SK-N-SH (cell line): ENCODE results near the gene TMEFF1.

Source experiments
- CTCF ChIP-seq: fragments of 200-600 bp; sonication (generic); IDR thresholded peaks from 2 replicates; pipeline ENCODE4 v1.6.1; 2017; ENCODE audit warnings: antibody characterized with exemption, mild to moderate bottlenecking, moderate library complexity
- ELF1 ChIP-seq: IDR thresholded peaks from 2 replicates; pipeline ENCODE4 v1.4.0; 2012
- FOXJ3 ChIP-seq: sonication (generic); formaldehyde crosslinking; IDR thresholded peaks from 2 replicates; pipeline ENCODE4 v1.5.1; 2020; ENCODE audit warnings: mild to moderate bottlenecking, missing genetic modification reagents
- FOXM1 ChIP-seq: IDR thresholded peaks from 2 replicates; pipeline ENCODE4 v1.4.0; 2012; ENCODE audit warnings: low read depth, mild to moderate bottlenecking
- MAX ChIP-seq: IDR thresholded peaks from 2 replicates; pipeline ENCODE4 v1.4.0; 2012; ENCODE audit warnings: low read depth
- POLR2AphosphoS5 ChIP-seq: IDR thresholded peaks from 2 replicates; pipeline ENCODE4 v1.6.1; 2012; ENCODE audit warnings: low read depth, low read length
- RFX5 ChIP-seq: IDR thresholded peaks from 2 replicates; pipeline ENCODE4 v1.6.1; 2012; ENCODE audit warnings: mild to moderate bottlenecking, improper control_type of control experiment, low read length
- TEAD4 ChIP-seq: IDR thresholded peaks from 2 replicates; pipeline ENCODE4 v1.4.0; 2012; ENCODE audit warnings: mild to moderate bottlenecking, borderline replicate concordance; ENCODE audit not compliant: insufficient read depth
- USF1 ChIP-seq: IDR thresholded peaks from 2 replicates; pipeline ENCODE4 v1.4.0; 2012; ENCODE audit warnings: low read depth, borderline replicate concordance
- ZBTB33 ChIP-seq: IDR thresholded peaks from 2 replicates; pipeline ENCODE4 v1.4.0; 2012; ENCODE audit warnings: low read depth, borderline replicate concordance

GRCh38 chr9:100577776-100578448 is 105.0 kb downstream of the TMEFF1 start, which contains the start of gene CAVIN4:
- no peak for TF ChIP-seq CTCF
- no peak for TF ChIP-seq MAX
- TF ChIP-seq USF1, result no peak
- TF ChIP-seq FOXM1, result no peak
- TF ChIP-seq RFX5, result no peak
- no peak for TF ChIP-seq ELF1
- no peak for TF ChIP-seq POLR2AphosphoS5
- TF ChIP-seq TEAD4, result no peak
- TF ChIP-seq ZBTB33, result no peak
- no peak for TF ChIP-seq FOXJ3 (CRISPR knock-in tag)
